K562 (cell line): Measurements from ENCODE around the gene FKBP8. TPM values are rescaled to one million over a fixed set of nuclear protein-coding genes. Genes with fewer than 3 reads are reported as not detected.

Experiments
- ATAC-seq: fragments of 200-7000 bp; cut with Tn5 transposase; 3 replicates; pipeline ENCODE4 v1.9.1; 2020; ENCODE audit warnings: moderate library complexity
- BruUV-seq: library from RNA; stranded (reverse); fragments of 400-500 nt; replicated peaks from 2 replicates; lab custom pipeline; 2021; lab: Mats Ljungman, UMichigan
- CTCF ChIA-PET: fragments of 300-600 bp; formaldehyde crosslinking; extraction: SDS; loops from one replicate; lab custom pipeline; 2021; ENCODE audit warnings: low intra/inter-chr PET ratio; lab: Yijun Ruan, JAX
- POLR2A ChIA-PET: fragments of 300-600, 350-650 bp; sonication (Branson Sonifier 250); formaldehyde crosslinking; extraction: SDS; loops from one replicate; lab custom pipeline; 2021; ENCODE audit warnings: antibody characterized with exemption, inconsistent platforms; lab: Yijun Ruan, JAX
- DNase-seq, 4 experiments: peaks; one replicate each; pipeline versions ENCODE4 v3.0.0 to v3.0.0-alpha.2; 2011 to 2018; ENCODE audit warnings: low spot score in 3 of 4, mixed read lengths in 3 of 4; ENCODE audit errors: extremely low read depth in 1 of 4
- FAIRE-seq: peaks from 2 replicates; lab custom pipeline; 2011; peaks lifted over from hg19 to GRCh38; lab: Jason Lieb, UNC
- H2AFZ ChIP-seq: 2 replicates; pipeline ENCODE4 v1.6.0; 2011; ENCODE audit warnings: low read depth, low read length, control low read depth, inconsistent platforms
- H3K27ac ChIP-seq: fragments of 200-600 bp; 3 replicates; pipeline ENCODE4 v1.8.0; 2011; ENCODE audit warnings: low read depth, mild to moderate bottlenecking, control low read depth, inconsistent platforms, low read length, moderate library complexity, mixed read lengths; ENCODE audit errors: extremely low read depth
- H3K27me3 ChIP-seq, 2 experiments: fragments of 300-600 bp in 1 of 2; 2 replicates in 1 of 2; 3 replicates in 1 of 2; pipeline versions ENCODE4 v1.6.0 to v1.8.0; 2011; ENCODE audit warnings: inconsistent platforms in 2 of 2, low read length in 2 of 2, mild to moderate bottlenecking in 1 of 2, mixed read lengths in 1 of 2, moderate library complexity in 1 of 2; ENCODE audit not compliant: control insufficient read depth in 2 of 2, insufficient read depth in 2 of 2
- H3K36me3 ChIP-seq: fragments of 300-600 bp; 3 replicates; pipeline ENCODE4 v1.8.0; 2011; ENCODE audit warnings: mild to moderate bottlenecking, low read length, inconsistent platforms; ENCODE audit not compliant: control insufficient read depth, insufficient read depth
- H3K4me1 ChIP-seq, 2 experiments: fragments of 200-600 bp in 1 of 2; replicated peaks in 1 of 2; 2 replicates in 1 of 2; 3 replicates in 1 of 2; pipeline versions ENCODE4 v1.5.1 to v1.8.0; 2011; ENCODE audit warnings: inconsistent platforms in 2 of 2, low read length in 2 of 2, mild to moderate bottlenecking in 1 of 2, mixed read lengths in 1 of 2, moderate library complexity in 1 of 2; ENCODE audit not compliant: control insufficient read depth in 2 of 2, insufficient read depth in 2 of 2
- H3K4me2 ChIP-seq: 2 replicates; pipeline ENCODE4 v1.6.1; 2011; ENCODE audit warnings: low read length, control low read depth, inconsistent platforms, mixed read lengths; ENCODE audit not compliant: insufficient read depth
- H3K4me3 ChIP-seq: fragments of 200-600 bp; sonication (generic), shearing (Covaris generic); 2 replicates; pipeline ENCODE4 v1.5.1; 2016; ENCODE audit warnings: control low read depth, inconsistent platforms
- H3K79me2 ChIP-seq: fragments of 200-600 bp; 3 replicates; pipeline ENCODE4 v1.8.0; 2011; ENCODE audit warnings: low read length, inconsistent platforms; ENCODE audit not compliant: control insufficient read depth, insufficient read depth
- H3K9ac ChIP-seq, 2 experiments: 2 replicates each; pipeline versions ENCODE4 v1.6.0 to v1.6.1; 2011; ENCODE audit warnings: low read depth in 2 of 2, low read length in 2 of 2, control low read depth in 1 of 2, inconsistent platforms in 1 of 2, mild to moderate bottlenecking in 1 of 2, mixed read lengths in 1 of 2; ENCODE audit not compliant: insufficient read depth in 1 of 2
- H3K9me1 ChIP-seq: one replicate; pipeline ENCODE4 v1.6.0; 2011; ENCODE audit warnings: inconsistent platforms, mild to moderate bottlenecking, low read length, moderate library complexity; ENCODE audit not compliant: control insufficient read depth, insufficient read depth
- H3K9me3 ChIP-seq: replicated peaks from 2 replicates; pipeline ENCODE4 v1.5.1; 2011; ENCODE audit warnings: low read depth, low read length, inconsistent platforms; ENCODE audit not compliant: control insufficient read depth, insufficient read depth
- H4K20me1 ChIP-seq: replicated peaks from 2 replicates; pipeline ENCODE4 v1.6.1; 2011; ENCODE audit warnings: low read length, inconsistent platforms, mixed read lengths; ENCODE audit not compliant: control insufficient read depth, insufficient read depth
- DDX20 ChIP-seq: fragments of 450-650 bp; IDR thresholded peaks from 2 replicates; pipeline ENCODE4 v1.6.1; 2016; ENCODE audit warnings: missing genetic modification characterization, low read depth, mild to moderate bottlenecking, missing compliant biosample characterization, moderate library complexity
- DMBX1 ChIP-seq: fragments of 250-450 bp; sonication (Bioruptor Pico); IDR thresholded peaks from 2 replicates; pipeline ENCODE4 v1.8.0; 2022; ENCODE audit warnings: inconsistent platforms, mild to moderate bottlenecking, moderate library complexity, borderline replicate concordance
- EWSR1 ChIP-seq: fragments of 450-650 bp; IDR thresholded peaks from 2 replicates; pipeline ENCODE4 v1.6.1; 2018; ENCODE audit warnings: borderline replicate concordance, mild to moderate bottlenecking, low read depth, moderate library complexity; ENCODE audit not compliant: partially characterized antibody
- GABPB2 ChIP-seq: fragments of 250-450 bp; sonication (Bioruptor Pico); conservative IDR thresholded peaks from 2 replicates; pipeline ENCODE4 v1.5.1; 2021; ENCODE audit warnings: mild to moderate bottlenecking
- GATAD2A ChIP-seq: fragments of 450-650 bp; IDR thresholded peaks from 2 replicates; pipeline ENCODE4 v1.6.1; 2017
- GATAD2B ChIP-seq: fragments of 450-650 bp; IDR thresholded peaks from 2 replicates; pipeline ENCODE4 v1.6.1; 2017; ENCODE audit warnings: mild to moderate bottlenecking, borderline replicate concordance
- HNRNPUL1 ChIP-seq: fragments of 200-400 bp; formaldehyde crosslinking; IDR thresholded peaks from 2 replicates; pipeline ENCODE4 v1.6.1; 2017; ENCODE audit warnings: low read length
- IFI16 ChIP-seq: fragments of 250-450 bp; sonication (Bioruptor Pico); IDR thresholded peaks from 2 replicates; pipeline ENCODE4 v2.1.2; 2022; ENCODE audit warnings: mild to moderate bottlenecking, inconsistent platforms
- MAFG ChIP-seq: fragments of 450-650 bp; conservative IDR thresholded peaks from 2 replicates; pipeline ENCODE4 v1.6.1; 2016; ENCODE audit warnings: missing genetic modification characterization, missing compliant biosample characterization
- TRIM24 ChIP-seq, 2 experiments: fragments of 450-650 bp; IDR thresholded peaks; 2 replicates each; pipeline ENCODE4 v1.6.1; 2016
- WHSC1 ChIP-seq: IDR thresholded peaks from one replicate; pipeline ENCODE4 v1.6.1; 2012; ENCODE audit warnings: low read length, control low read depth, inconsistent platforms
- ZC3H8 ChIP-seq: fragments of 450-650 bp; IDR thresholded peaks from 2 replicates; pipeline ENCODE4 v1.6.1; 2017
- ZNF41 ChIP-seq: fragments of 250-450 bp; sonication (Bioruptor Pico); conservative IDR thresholded peaks from 2 replicates; pipeline ENCODE4 v1.4.0; 2020; ENCODE audit warnings: mild to moderate bottlenecking
- ZNF584 ChIP-seq: fragments of 200-800 bp; sonication (Bioruptor generic); IDR thresholded peaks from 2 replicates; pipeline ENCODE4 v1.6.1; 2016; ENCODE audit warnings: low read depth, mild to moderate bottlenecking, missing genetic modification characterization, missing compliant biosample characterization
- ZNF699 ChIP-seq: fragments of 250-450 bp; sonication (Bioruptor Pico); IDR thresholded peaks from 2 replicates; pipeline ENCODE4 v1.8.0; 2021; ENCODE audit warnings: mild to moderate bottlenecking, moderate library complexity; ENCODE audit not compliant: insufficient replicate concordance
- ZNF785 ChIP-seq: fragments of 250-450 bp; sonication (Bioruptor Pico); IDR thresholded peaks from 2 replicates; pipeline ENCODE4 v1.4.0; 2020; ENCODE audit warnings: mild to moderate bottlenecking
- ZNF79 ChIP-seq: fragments of 250-450 bp; sonication (Bioruptor Pico); IDR thresholded peaks from 2 replicates; pipeline ENCODE4 v1.4.0; 2020; ENCODE audit warnings: low read depth, mild to moderate bottlenecking, moderate library complexity
- WGBS: fragments of 100-300 bp; shearing (Covaris generic); methylation state at CpG from one replicate; pipeline ENCODE4 v1.1.6; 2016; ENCODE audit warnings: low coverage, mixed read lengths; ENCODE audit not compliant: insufficient coverage; ENCODE audit errors: missing lambda C conversion rate; 5-methylcytosine and 5-hydroxymethylcytosine counted together
- in situ Hi-C: fragments of 300-500 bp; cut with MboI; formaldehyde crosslinking; loops from 4 replicates; pipeline ENCODE4 v1.15.0; 2018; ENCODE audit warnings: inconsistent platforms, mixed read lengths
- intact Hi-C: fragments of 100-400 bp; cut with micrococcal nuclease; formaldehyde crosslinking; loops from 2 replicates; pipeline ENCODE4 v1.14.2; 2022
- polyA plus RNA-seq, 8 experiments: library from polyadenylated mRNA; depleted of rRNA in 4 of 8; stranded (reverse) in 5 of 8; unstranded in 3 of 8; fragments of >200 nt; fragmentation: Nextera tagmentation in 2 of 8; fragmentation: Illumina TruSeq in 1 of 8; extraction: Ambion mirVana in 2 of 8; extraction: Trizol in 1 of 8; gene quantifications; 2 replicates each; pipeline versions ENCODE4 v1.2.1 to v1.2.3, GENCODE V29; 2011 to 2014; ENCODE audit warnings: inconsistent platforms in 1 of 8, missing spikeins in 1 of 8
- total RNA-seq, 7 experiments: library from RNA; depleted of rRNA in 6 of 7; stranded (reverse); fragments of >200 nt in 6 of 7; fragmentation: Illumina TruSeq in 2 of 7; extraction: Trizol in 2 of 7; gene quantifications; 2 replicates each; pipeline versions ENCODE4 v1.2.1 to v1.2.3, GENCODE V29; 2011 to 2021; ENCODE audit warnings: low replicate concordance in 1 of 7
- TF ChIP-seq, protein P1 (sequence below): fragments of 450-650 bp; conservative IDR thresholded peaks from 2 replicates; pipeline ENCODE4 v1.6.1; 2016; ENCODE audit warnings: missing genetic modification characterization, low read depth, mild to moderate bottlenecking, control low read depth, missing compliant biosample characterization
- TF ChIP-seq, protein P2 (sequence below), 2 experiments: IDR thresholded peaks; 2 replicates each; pipeline ENCODE4 v1.6.1; 2011; ENCODE audit warnings: borderline replicate concordance in 1 of 2, control low read depth in 1 of 2, low read depth in 1 of 2, low read length in 1 of 2, mild to moderate bottlenecking in 1 of 2, mixed read lengths in 1 of 2, moderate library complexity in 1 of 2; ENCODE audit not compliant: insufficient read depth in 1 of 2, insufficient read length in 1 of 2, poor library complexity in 1 of 2, severe bottlenecking in 1 of 2; ENCODE audit errors: extremely low read depth in 1 of 2

FKBP8 gene
- total and polyA plus RNA-seq, 9 of the 15 experiments (the other 6 are each of a cell fraction or from before 2014, with no cell fraction given): 0.46 to 236 (median 104) TPM

GRCh38 chr19:18488403-18488723 lies 55.0 kb downstream of the FKBP8 start (continued):
- TF ChIP-seq GATAD2B: no peak
- no peak for TF ChIP-seq ZNF79 (CRISPR knock-in tag)
- no peak for TF ChIP-seq ZNF41 (CRISPR knock-in tag)

DNA sequence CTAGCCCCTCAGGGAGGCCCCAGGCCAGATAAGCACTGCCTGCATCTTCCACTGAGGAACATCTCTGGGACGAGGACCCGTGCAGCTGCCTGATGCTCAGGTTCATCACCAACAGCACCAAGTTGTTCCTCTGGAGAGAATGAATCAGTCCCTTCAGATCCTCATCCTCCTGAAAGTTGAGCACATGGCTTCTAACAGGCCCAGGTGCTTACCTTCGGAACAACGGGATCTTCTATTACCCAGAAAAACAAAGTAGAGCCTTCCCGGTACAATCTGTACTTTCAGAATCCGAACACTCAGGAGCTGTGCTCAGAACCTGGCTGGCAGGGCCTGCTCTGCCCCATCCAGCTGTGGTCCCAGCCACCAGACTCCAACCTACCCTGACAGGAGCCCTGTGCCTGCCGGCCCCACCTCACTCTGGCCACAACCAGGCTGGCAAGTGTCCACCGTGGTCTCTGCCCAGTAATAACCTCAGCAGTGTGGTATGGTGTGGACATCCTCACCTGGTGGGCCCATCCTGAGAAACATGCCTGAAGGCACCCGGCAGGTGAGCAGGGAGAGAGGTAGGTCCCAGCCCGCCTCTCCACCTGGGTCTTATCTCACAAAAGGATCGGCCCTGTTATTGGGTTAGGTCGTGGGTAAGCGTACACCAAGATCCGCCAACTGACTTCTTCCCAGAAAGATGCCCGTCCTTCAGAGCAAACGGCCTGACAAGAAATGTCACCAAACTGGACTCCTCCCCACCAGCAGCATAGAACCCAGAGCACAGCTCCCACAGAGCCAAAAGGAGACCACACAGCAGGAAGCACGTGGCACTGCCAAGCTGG lies 55.6 kb downstream of the FKBP8 start:
- WGBS: 69% methylated on average over 17 of the region's 17 CpGs
- H3K9me3 ChIP-seq: no peaks in the 10 kb centered on the region
- ChIA-PET CTCF (no interaction called here), POLR2A (interaction anchor here (0.7 to 3.0 kb wide), 6 partner anchors 9 to 264 kb away, joined by 3 to 12 read pairs (median 4); partner anchors contain the start of gene ELL)
- H3K9me1 ChIP-seq: peaks cover 18% of the 10 kb centered on the region
- BruUV-seq: no TSS peak
- H3K4me1 ChIP-seq: peaks cover 33 to 65% of the 10 kb centered on the region in 2 experiments
- no peak for ATAC-seq
- DNase-seq: no peak
- no peak overlapping the region for H2AFZ ChIP-seq
- H3K4me2 ChIP-seq: no peak overlapping the region
- peaks cover 77% of the 10 kb centered on the region for H4K20me1 ChIP-seq
- intact Hi-C loops (loop anchor here (2.0 to 5.0 kb wide), 2 partner anchors 33 to 85 kb away; partner anchors contain the start of gene UBA52), in situ Hi-C loops (no loop called here)
- H3K27ac ChIP-seq: no peak overlapping the region
- H3K9ac ChIP-seq: peak overlapping the region in 1 of 2 experiments; percentile 68; a peak in 1 of 4 replicates
- H3K4me3 ChIP-seq: no peak overlapping the region
- peaks cover 90% of the 10 kb centered on the region for H3K79me2 ChIP-seq
- H3K36me3 ChIP-seq: no peaks in the 10 kb centered on the region
- no peaks in the 10 kb centered on the region for H3K27me3 ChIP-seq
- no peak for FAIRE-seq
- TF ChIP-seq WHSC1 (no peak), EWSR1 (no peak), ZNF699 (CRISPR knock-in tag) (no peak), ZNF584 (CRISPR knock-in tag) (no peak), MAFG (tag) (no peak), ZNF785 (CRISPR knock-in tag) (no peak), GATAD2A (no peak), DDX20 (tag) (no peak), IFI16 (CRISPR knock-in tag) (no peak), ZC3H8 (no peak), GABPB2 (CRISPR knock-in tag) (no peak), DMBX1 (no peak), TRIM24 (IDR thresholded peaks at IDR 0.05) (no peak), HNRNPUL1 (no peak)
- TF ChIP-seq, protein P1, sequence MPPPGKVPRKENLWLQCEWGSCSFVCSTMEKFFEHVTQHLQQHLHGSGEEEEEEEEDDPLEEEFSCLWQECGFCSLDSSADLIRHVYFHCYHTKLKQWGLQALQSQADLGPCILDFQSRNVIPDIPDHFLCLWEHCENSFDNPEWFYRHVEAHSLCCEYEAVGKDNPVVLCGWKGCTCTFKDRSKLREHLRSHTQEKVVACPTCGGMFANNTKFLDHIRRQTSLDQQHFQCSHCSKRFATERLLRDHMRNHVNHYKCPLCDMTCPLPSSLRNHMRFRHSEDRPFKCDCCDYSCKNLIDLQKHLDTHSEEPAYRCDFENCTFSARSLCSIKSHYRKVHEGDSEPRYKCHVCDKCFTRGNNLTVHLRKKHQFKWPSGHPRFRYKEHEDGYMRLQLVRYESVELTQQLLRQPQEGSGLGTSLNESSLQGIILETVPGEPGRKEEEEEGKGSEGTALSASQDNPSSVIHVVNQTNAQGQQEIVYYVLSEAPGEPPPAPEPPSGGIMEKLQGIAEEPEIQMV (tag): no peak
- TF ChIP-seq, protein P2, sequence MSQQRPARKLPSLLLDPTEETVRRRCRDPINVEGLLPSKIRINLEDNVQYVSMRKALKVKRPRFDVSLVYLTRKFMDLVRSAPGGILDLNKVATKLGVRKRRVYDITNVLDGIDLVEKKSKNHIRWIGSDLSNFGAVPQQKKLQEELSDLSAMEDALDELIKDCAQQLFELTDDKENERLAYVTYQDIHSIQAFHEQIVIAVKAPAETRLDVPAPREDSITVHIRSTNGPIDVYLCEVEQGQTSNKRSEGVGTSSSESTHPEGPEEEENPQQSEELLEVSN (IDR thresholded peaks at IDR 0.05; ENCODE audit: borderline replicate concordance in 1 of 2, extremely low read depth in 1 of 2, insufficient read depth in 1 of 2, insufficient read length in 1 of 2, low read depth in 1 of 2, low read length in 1 of 2, poor library complexity in 1 of 2, severe bottlenecking in 1 of 2): no peak
